PC-9 (cell line): Measurements from ENCODE around the gene ZNF362.

Experiments used
- EZH2 ChIP-seq: fragments of 200-600 bp; sonication (generic); IDR thresholded peaks from 2 replicates; pipeline ENCODE4 v1.8.0; 2017; ENCODE audit warnings: antibody characterized with exemption, low read depth
- TF ChIP-seq, protein P1 (sequence below): fragments of 200-600 bp; sonication (generic); conservative IDR thresholded peaks from 2 replicates; pipeline ENCODE4 v1.6.1; 2017; ENCODE audit warnings: mixed run types, antibody characterized with exemption, mild to moderate bottlenecking, moderate library complexity

DNA sequence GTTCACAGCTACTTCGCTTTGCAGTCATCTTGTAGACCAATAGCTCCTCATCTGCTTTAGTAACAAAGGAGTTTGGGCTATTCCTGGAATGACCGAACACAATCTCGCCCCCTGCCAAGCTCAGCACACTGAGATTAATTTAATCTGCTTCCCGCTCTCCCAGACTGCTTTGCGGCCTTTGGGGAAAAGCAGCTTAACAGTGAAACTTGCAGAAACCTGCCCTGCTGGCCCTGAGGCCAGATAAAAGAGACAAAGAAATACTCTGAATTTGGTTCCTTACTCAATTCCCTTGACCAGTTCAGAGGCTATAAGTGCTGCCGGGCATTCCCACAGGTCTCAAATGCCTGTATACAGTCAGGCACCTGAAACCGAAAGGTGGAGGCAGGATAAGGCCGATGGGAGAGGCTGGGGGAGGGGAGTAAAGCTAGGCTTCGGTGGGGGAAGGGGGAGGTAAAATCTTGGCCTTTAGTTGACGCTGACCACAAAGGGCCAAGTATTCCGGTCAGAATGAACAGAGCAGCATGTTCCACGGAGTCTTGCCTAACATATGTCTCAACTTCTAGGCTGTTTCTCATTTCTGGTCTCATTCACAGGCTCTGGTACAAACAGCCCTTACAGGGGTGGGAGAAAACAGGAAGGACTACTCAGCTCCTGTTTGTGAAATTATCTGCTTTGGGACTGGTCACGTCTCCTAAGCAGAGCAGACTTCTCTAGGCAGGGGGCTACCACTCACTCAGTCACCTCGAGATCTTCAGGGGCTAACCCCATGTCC lies 82.3 kb downstream of the ZNF362 start:
- TF ChIP-seq, protein P1, sequence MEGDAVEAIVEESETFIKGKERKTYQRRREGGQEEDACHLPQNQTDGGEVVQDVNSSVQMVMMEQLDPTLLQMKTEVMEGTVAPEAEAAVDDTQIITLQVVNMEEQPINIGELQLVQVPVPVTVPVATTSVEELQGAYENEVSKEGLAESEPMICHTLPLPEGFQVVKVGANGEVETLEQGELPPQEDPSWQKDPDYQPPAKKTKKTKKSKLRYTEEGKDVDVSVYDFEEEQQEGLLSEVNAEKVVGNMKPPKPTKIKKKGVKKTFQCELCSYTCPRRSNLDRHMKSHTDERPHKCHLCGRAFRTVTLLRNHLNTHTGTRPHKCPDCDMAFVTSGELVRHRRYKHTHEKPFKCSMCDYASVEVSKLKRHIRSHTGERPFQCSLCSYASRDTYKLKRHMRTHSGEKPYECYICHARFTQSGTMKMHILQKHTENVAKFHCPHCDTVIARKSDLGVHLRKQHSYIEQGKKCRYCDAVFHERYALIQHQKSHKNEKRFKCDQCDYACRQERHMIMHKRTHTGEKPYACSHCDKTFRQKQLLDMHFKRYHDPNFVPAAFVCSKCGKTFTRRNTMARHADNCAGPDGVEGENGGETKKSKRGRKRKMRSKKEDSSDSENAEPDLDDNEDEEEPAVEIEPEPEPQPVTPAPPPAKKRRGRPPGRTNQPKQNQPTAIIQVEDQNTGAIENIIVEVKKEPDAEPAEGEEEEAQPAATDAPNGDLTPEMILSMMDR: no peak
- TF ChIP-seq EZH2: no peak
